Stomach (tissue), 4 donors: ENCODE data around the gene TPH1.

Experiments used
- CTCF ChIP-seq, 7 experiments: fragments of 450-650 bp in 4 of 7; fragments of 200-600 bp in 3 of 7; sonication (generic) in 3 of 7; IDR thresholded peaks; one replicate each; pipeline ENCODE4 v1.5.1; 2016 to 2019; ENCODE audit warnings: antibody characterized with exemption in 7 of 7, control low read depth in 2 of 7, mild to moderate bottlenecking in 1 of 7
- POLR2A ChIP-seq, 4 donors: fragments of 450-650 bp; IDR thresholded peaks; one replicate each; pipeline ENCODE4 v1.6.1; 2016; ENCODE audit warnings: antibody characterized with exemption in 4 of 4, control low read depth in 2 of 4, mild to moderate bottlenecking in 1 of 4, moderate library complexity in 1 of 4

- TF ChIP-seq CTCF (IDR thresholded peaks at IDR 0.05) (no peak), POLR2A (IDR thresholded peaks at IDR 0.05) (no peak)
These were observed at the start of gene TPH1 for GRCh38 chr11:18046116-18046777.
